ENCODE measurements around the gene SLC24A3. TPM values are rescaled to one million over a fixed set of nuclear protein-coding genes. Genes with fewer than 3 reads are reported as not detected.

The SLC24A3 gene
- total and polyA plus RNA-seq, 2 experiments from 2014 or later = 0.81 to 2.5 TPM

GRCh38 chr20:19522836-19523590 is 310.6 kb downstream of the SLC24A3 start:
- Mint-ChIP-seq H3K4me3 (no peak overlapping the region), H3K27ac (no peak overlapping the region), H3K4me1 (no peaks in the 10 kb centered on the region), H3K27me3 (ENCODE audit: insufficient read depth, low read depth, poor library complexity) (peaks cover 4% of the 10 kb centered on the region), H3K36me3 (ENCODE audit: low read depth) (no peaks in the 10 kb centered on the region), H3K9me3 (no peaks in the 10 kb centered on the region)
- H3K4me1 ChIP-seq (ENCODE audit: insufficient read depth) = no peaks in the 10 kb centered on the region
- DNase-seq (ENCODE audit: low spot score) = no peak
- no peaks in the 10 kb centered on the region for H3F3A ChIP-seq (replicated peaks; ENCODE audit: low read depth)
- no peak for TF ChIP-seq NANOG (IDR thresholded peaks at IDR 0.05; ENCODE audit: borderline replicate concordance)
- H3K4me3 ChIP-seq = no peak overlapping the region
- H4K20me1 ChIP-seq (replicated peaks; ENCODE audit: insufficient read depth) = no peaks in the 10 kb centered on the region
- H3K79me2 ChIP-seq (replicated peaks; ENCODE audit: insufficient read depth) = no peaks in the 10 kb centered on the region
- no peaks in the 10 kb centered on the region for H3K36me3 ChIP-seq (ENCODE audit: insufficient read depth)
- no peak overlapping the region for H3K27ac ChIP-seq (ENCODE audit: low read depth)
- ATAC-seq = no peak
- H3K4me2 ChIP-seq = no peak overlapping the region
- H3K9me2 ChIP-seq (ENCODE audit: insufficient read depth) = 0 out of 2 replicates have a peak, but pooled peaks cover 6% of the 10 kb centered on the region
- no peaks in the 10 kb centered on the region for H3K27me3 ChIP-seq (ENCODE audit: insufficient read depth)
- no peak overlapping the region for H2AFZ ChIP-seq

GRCh38 chr20:19524691-19525090 is 312.2 kb downstream of the SLC24A3 start:
- no peaks in the 10 kb centered on the region for H4K20me1 ChIP-seq (replicated peaks; ENCODE audit: insufficient read depth)
- no peaks in the 10 kb centered on the region for H3K27me3 Mint-ChIP-seq (ENCODE audit: insufficient read depth, low read depth, poor library complexity)
- no peaks in the 10 kb centered on the region for H3K36me3 Mint-ChIP-seq (ENCODE audit: low read depth)
- H3K27ac Mint-ChIP-seq = no peak overlapping the region
- no peaks in the 10 kb centered on the region for H3K79me2 ChIP-seq (replicated peaks; ENCODE audit: insufficient read depth)
- no peak overlapping the region for H2AFZ ChIP-seq
- H3K36me3 ChIP-seq (ENCODE audit: insufficient read depth) = no peaks in the 10 kb centered on the region
- H3K4me1 ChIP-seq (ENCODE audit: insufficient read depth) = no peaks in the 10 kb centered on the region
- H3K4me3 ChIP-seq = no peak overlapping the region
- no peaks in the 10 kb centered on the region for H3K4me1 Mint-ChIP-seq
- DNase-seq (ENCODE audit: low spot score) = no peak
- H3K4me3 Mint-ChIP-seq = no peak overlapping the region
- H3K27me3 ChIP-seq (ENCODE audit: insufficient read depth) = no peaks in the 10 kb centered on the region
- no peak overlapping the region for H3K27ac ChIP-seq (ENCODE audit: low read depth)
- H3K9me2 ChIP-seq (ENCODE audit: insufficient read depth) = 0 out of 2 replicates have a peak, but pooled peaks cover 7% of the 10 kb centered on the region
- H3K4me2 ChIP-seq = no peak overlapping the region
- H3K9me3 Mint-ChIP-seq = no peaks in the 10 kb centered on the region
- no peaks in the 10 kb centered on the region for H3F3A ChIP-seq (replicated peaks; ENCODE audit: low read depth)
- no peak for ATAC-seq
- TF ChIP-seq EZH2phosphoT487 (IDR thresholded peaks at IDR 0.05; ENCODE audit: unreplicated experiment) (no peak), ZNF114 (CRISPR knock-in tag; IDR thresholded peaks at IDR 0.05) (no peak), POLR2AphosphoS5 (IDR thresholded peaks at IDR 0.05; ENCODE audit: low read depth) (no peak), EZH2 (IDR thresholded peaks at IDR 0.05; ENCODE audit: low read depth, unreplicated experiment) (no peak), ETS1 (IDR thresholded peaks at IDR 0.05) (no peak), ZNF462 (CRISPR knock-in tag; IDR thresholded peaks at IDR 0.05) (no peak), STAT1 (IDR thresholded peaks at IDR 0.05; ENCODE audit: unreplicated experiment) (no peak), CTCF (conservative IDR thresholded peaks at IDR 0.05; ENCODE audit: low read depth in 2 of 2) (no peak), JUNB (IDR thresholded peaks at IDR 0.05; ENCODE audit: unreplicated experiment) (no peak), ZNF331 (CRISPR knock-in tag; IDR thresholded peaks at IDR 0.05; ENCODE audit: low read depth) (no peak)
